Measurements from ENCODE around the gene PACSIN2.

PACSIN2 gene

DNA sequence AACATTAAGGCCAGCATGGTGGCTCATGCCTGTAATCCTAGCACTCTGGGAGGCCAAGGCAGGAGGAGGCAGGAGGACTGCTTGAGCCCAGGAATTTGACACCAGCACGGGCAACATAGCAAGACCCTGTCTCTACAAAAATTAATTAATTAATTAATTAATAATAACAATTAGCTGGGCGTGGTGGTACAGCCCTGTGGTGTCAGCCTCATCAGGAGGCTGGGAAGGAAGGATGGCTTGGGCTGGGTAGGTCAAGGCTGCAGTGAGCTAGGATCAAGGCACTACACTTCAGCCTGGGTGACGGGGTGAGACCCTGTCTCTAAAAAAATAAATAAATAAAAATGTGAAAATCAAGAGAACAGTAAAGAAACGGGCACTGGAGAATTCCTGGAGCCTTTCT lies 159.2 kb downstream of the PACSIN2 start:
- no peak for DNase-seq

DNA sequence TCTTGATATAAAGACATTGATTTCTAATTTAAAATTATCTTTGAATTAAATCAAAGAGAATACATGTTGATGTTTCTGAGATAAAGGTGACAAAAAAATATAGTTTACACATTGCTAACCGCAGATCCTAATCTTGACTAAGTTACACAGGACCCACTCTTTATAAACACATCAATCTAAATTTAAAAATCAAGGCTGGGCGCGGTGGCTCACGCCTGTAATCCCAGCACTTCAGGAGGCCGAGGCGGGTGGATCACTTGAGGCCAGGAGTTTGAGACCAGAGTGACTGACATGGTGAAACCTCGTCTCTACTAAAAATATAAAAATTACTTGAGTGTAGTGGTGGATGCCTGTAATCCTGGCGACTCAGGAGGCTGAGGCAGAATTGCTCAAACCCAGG lies 159.7 kb downstream of the PACSIN2 start:
- DNase-seq = no peak

DNA sequence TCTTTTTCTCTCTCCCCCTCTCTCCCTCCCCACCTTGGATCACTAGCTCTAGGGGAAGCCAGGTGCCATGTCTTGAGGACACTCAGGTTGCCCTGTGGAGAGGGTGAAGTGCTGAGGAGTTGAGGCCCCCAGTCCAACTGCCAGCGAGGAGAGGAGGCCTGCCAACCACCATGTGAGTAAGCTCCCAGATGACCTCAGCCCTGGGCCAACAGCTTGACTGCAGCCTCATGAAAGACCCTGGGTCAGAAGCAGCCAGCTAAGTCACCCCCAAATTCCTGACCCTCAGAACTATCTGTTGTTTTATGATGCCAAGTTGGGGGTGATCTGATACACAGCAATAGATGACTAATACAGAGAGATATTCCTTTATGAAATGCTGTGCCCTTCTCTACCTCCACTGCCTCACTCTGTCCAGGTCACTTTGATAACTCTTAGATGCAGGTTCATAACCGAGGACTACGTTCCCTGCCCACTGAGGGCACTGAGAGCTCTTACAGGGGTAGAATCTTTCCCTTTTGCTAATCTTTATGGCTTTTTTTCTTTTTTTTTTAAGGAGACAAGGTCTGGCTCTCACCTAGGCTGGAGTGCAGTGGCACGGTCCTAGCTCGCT lies 165.9 kb downstream of the PACSIN2 start:
- DNase-seq = no peak

DNA sequence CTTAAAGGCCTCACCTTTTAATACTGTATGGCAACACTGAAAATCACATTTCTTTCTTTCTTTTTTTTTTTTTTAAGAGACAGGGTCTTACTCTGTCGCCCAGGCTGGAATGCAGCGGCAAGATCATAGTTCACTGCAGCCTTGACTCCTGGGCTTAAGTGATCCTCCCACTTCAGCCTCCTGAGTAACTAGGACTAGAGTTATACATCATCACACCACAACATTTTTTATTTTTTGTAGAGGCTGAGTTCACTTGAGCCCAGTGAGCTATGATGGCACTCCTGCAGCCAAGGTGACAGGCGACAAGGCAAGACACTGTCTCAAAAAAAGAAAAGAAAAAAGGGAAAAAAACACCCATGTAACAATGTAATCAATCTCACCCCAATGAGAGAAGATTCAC lies 167.8 kb downstream of the PACSIN2 start:
- DNase-seq = no peak

DNA sequence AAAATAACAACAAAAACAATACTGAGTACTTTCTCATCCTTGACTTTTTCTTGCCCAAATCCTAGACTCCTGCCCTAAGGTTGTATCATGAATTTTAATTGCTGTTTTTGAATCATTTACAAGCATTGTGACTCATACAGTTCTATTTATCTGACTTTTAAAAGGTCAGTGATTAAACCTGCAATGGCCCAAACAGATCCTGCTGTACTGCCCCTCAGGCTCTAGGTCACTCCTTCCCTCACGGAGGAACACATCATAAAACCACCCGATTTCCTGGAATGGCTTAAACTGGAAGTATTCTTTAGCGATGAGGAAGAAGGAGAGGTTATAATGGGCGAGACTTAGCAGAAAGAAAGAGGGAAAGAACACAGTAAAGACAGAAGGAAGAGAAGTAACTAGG lies 170.2 kb downstream of the PACSIN2 start:
- DNase-seq = no peak

DNA sequence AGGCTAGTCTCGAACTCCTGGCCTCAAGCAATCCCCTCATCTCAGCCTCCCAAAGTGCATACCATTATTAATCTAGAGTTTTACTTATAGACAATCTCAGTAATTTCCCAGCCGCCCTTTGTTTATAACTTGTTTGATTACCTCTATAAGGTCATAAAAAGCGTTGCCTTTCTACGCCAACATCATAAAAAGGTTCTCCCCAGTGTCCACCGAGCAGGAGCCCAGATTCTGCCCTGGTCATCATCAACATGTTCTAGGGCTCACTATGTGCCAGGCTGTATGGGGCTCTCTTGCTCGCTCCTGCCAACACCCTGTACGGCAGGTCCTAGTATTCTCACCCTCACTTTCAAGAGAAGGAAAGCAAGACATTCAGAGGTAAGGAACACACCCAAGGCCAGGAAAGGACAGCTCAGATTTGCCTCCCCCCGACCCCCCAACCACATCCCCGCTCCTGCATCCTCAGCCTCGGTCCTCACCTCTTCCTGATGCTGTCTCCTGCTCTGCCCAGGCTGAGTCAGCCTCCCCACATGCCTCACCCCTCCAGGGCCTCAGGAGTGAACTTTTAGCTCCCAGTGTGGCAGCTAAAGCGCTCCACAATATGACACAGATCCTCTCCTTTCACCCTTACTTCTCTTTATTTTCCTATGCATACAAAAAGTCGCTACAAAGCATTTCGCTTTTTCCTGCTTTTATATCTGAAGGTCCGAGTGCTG lies 172.1 kb downstream of the PACSIN2 start:
- DNase-seq = no peak

DNA sequence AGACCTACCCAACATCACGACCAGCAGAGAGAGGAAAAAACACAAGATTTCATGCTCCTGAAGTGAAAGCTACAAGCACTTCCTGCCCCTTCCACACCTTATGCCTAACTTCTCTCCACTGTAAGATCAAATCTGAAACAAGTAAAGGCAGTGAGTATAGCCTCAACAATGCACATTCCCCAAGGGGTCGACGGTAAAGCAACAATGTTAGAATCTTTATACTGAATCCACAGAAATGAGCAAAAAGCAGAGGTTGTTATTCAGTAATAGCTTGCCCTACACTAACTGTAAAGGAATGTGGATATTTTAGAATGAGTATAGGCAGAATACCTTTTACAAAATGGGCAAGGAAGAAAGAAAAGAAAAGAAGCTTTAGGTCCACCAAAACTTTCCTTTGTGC lies 173.5 kb downstream of the PACSIN2 start:
- no peak for DNase-seq

DNA sequence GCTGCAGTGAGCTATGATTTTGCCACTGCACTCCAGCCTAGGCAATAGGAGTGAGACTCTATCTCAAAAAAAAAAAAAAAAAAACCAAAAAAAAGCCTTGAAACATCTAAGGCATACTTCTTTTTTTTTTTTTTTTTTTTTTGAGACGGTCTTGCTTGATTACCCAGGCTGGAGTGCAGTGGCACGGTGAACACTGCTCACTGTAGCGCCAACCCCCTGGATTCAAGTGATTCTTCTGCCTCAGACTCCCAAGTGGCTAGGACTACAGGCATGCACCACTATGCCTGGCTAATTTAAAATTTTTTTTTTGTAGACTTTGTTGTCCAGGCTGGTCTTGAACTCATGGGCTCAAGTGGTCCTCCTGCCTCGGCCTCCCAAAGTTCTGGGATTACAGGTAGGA lies 177.4 kb downstream of the PACSIN2 start:
- DNase-seq = no peak

DNA sequence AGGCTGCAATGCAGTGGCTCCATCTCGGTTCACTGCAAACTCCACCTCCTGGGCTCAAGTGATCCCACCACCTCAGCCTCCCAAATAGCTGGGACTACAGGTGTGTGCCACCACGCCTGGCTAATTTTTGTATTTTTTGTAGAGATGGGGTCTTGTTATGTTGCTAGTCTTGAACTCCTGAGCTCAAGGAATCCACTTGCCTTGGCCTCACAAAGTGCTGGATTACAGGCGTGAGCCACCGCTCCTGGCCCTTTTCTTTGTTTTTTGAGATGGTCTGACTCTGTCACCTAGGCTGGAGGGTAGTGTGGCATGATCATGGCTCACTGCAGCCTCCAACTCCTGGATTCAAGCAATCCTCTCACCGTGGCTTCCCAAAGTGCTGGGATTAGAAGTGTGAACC lies 178.9 kb downstream of the PACSIN2 start:
- no peak for DNase-seq

DNA sequence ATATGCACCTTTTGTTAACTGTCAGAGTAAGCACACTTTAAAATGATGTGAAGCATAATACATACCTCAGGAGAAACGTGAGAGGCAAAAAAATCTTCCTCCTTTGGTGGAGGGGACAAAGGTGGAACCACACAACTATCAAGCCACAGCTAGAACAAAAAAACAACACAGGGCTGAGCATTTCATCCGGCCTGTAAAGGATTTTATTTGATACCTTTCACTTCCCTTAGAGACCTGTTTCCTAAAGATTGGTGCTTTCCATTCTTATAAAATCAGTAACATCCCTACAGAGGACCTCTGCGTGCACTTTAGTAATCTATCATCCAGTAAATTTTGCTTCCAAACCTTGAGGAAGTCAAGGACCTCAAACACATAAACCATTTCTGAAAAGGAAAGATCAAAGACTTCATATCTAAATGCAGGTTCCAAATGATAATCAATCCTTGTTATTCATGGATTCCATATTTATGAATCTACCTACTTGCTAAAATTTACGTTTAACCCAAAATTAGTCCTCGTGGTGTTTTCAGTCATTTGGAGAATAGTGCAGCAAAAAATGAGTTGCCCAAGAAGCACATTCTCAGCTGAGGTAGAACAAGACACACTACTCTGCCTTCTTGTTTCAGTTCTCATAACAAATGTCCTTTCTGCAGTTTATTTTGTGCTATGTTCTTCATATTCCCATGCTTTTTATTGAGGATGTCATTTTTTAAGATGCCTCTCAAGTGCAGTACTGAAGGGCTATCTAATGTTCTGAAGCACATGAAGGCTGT lies 180.6 kb downstream of the PACSIN2 start:
- no peak for DNase-seq

DNA sequence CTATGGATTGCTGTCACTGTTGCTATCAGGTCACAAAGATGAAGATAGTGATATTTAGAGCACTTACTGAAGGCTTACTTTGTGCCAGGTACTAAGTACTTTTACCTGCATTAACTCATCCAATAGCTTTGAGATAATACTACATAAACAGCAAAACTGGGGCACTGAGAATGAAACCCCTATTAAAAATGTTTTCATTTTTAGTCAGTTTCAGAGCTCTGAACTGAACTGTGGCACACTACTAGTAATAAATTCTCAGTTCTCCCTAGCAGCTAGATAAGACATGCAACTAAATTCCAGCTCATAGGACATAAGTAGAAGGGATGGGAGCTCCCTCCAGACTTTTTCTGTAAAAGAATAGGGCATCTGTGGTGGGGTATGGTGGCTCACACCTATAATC lies 181.8 kb downstream of the PACSIN2 start:
- DNase-seq = no peak

DNA sequence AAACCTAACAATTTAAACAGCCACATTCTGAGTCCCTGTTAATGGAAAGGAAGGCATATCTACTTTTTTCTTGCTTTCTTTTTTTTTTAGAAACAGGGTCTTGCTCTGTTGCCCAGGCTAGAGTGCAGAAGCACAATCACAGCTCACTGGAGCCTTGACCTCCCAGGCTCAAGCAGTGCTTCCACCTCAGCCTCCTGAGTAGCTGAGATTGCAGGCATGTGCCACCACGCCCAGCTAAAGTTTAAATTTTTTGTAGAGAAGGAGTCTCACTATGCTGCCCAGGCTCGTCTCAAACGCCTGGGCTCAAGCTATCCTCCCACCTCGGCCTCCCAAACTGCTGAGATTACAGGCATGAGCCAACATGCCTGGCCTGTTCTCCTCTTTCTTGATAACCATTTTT lies 183.2 kb downstream of the PACSIN2 start:
- no peak for DNase-seq

DNA sequence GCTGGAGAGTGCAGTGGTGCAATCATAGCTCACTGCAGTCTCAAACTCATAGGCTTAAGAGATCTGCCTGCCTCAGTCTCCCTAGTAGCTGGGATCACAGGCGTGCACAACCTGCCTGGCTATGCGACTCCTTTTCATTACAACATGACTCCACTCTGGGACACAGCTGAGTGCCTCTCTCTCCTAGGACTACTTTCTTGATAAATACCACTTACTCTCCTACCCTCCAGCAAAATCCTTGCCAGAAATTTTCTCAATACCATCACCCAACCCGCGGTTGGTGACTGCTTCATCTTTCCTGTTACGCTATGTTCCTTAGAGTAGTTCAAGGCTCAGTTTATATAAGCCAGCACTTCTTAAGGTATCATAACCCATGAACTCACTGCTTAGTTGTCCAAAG lies 184.8 kb downstream of the PACSIN2 start:
- DNase-seq = no peak

DNA sequence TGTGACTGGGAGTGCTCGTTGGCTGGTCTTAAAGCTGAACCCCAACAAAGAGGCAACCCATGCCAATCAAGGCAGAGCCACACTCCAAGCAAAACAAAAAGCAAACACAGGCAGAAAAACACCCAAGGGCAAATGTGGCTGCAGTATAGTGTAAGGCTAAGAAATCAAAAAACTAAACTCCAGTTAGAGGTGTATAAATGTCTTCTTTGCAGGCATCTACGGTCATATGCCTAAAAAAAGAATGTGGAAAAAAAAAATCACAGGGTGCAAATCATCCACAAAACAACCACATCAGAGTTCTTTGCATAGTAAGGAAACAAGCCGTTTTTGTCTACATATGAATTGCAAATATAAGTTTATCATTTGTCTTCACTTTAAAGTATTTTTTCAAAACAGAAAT lies 185.6 kb downstream of the PACSIN2 start:
- no peak for DNase-seq

DNA sequence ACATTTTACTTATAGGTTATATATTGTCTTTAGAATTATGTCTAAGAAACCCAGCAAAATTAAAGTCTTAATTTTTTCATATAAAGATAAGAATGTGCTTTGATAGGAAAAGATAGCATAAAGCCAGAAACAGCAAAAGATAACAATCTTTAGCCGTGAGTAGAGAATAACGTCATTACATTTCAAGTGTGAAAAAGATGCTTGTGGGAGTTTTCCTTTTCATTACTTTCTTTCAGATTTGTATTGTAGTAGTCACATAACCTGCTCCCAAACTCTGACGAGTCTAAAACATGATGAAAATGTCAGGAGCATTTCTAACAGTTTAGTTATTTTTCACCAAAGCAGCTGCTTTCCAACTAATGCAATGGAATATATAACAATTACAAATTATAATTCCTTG lies 189.2 kb downstream of the PACSIN2 start:
- DNase-seq = no peak

DNA sequence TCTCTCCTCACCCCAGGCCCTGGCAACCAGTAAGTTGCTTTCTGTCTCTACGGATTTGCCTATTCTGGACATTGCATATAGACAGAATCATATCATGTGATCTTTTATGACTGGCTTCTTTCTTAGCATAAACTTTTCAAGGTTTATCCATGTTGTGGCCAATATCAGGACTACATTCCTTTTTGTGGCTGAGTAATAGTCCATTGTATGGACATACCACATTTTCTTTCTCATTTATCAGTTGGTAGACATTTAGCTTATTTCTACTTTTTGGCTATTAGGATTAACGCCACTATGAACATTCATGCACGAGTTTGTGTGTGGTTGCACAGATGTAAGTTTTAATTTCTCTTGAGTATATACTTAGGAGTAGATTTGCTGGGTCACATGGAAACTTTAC lies 193.6 kb downstream of the PACSIN2 start:
- DNase-seq = no peak

DNA sequence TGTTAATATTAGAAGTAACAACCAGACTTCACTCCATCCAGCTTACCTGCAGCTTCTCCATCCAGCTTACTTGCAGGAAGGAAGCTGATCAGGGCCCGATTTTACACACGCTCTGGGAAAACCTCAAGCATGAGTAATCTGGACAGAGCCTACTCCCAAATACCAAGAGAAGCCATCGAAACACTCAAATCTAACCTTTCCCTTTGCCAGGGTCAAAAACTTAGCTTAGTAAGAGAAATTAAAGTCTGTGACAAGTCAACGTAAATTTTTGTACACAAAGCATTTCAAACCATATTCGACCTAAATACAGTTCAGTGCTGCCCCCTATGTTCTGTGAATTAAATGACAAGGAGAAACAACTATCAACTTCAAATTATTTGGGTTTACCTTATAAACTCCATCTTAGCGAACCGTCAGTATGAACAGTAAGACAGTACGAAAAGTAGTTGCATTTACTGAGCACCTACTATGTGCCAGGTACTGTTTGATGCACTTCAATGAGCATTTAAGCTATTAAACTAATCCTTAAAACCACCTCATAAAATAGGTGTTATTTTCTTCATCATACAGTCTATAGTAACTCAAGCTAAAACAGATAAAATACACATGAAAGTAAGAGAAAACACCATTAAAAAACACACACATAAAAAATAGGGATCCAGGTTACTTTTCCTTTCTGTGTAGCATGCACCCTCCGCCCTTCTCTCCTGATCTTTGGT lies 194.7 kb downstream of the PACSIN2 start:
- DNase-seq = peak; percentile 3

All from GF-D8 (cell line).